Activated T-helper 1 cell treated with anti-CD3 and anti-CD28 coated beads, Interleukin-12 subunit alpha, Interleukin-12 subunit beta, Interleukin-2, Interleukin-4 antibody, amounts not matched to agents 30 ng/mL and 10 ng/mL and 1 ng/mL, durations not matched to agents 14 hours and 24 hours and 36 hours (primary cell): ENCODE data around the gene PRR5L. TPM values are rescaled to one million over a fixed set of nuclear protein-coding genes. Genes with fewer than 3 reads are reported as not detected.

ENCODE experiments used
- DNase-seq: peaks from one replicate; pipeline ENCODE4 v3.0.0; 2021; ENCODE audit warnings: low spot score
- H3K27ac Mint-ChIP-seq: one replicate; pipeline ENCODE4 v1.8.0; 2021; ENCODE audit warnings: mild to moderate bottlenecking, mixed read lengths
- H3K27me3 Mint-ChIP-seq: one replicate; pipeline ENCODE4 v1.8.0; 2022; ENCODE audit warnings: mild to moderate bottlenecking, moderate library complexity, mixed read lengths; ENCODE audit not compliant: insufficient read depth
- H3K36me3 Mint-ChIP-seq: one replicate; pipeline ENCODE4 v1.8.0; 2021; ENCODE audit warnings: low read depth, mixed read lengths
- H3K4me1 Mint-ChIP-seq: one replicate; pipeline ENCODE4 v1.8.0; 2021; ENCODE audit warnings: low read depth, mixed read lengths
- H3K4me3 Mint-ChIP-seq: one replicate; pipeline ENCODE4 v1.8.0; 2021; ENCODE audit warnings: mild to moderate bottlenecking, moderate library complexity, mixed read lengths
- H3K9me3 Mint-ChIP-seq: one replicate; pipeline ENCODE4 v1.8.0; 2021; ENCODE audit warnings: mixed read lengths
- intact Hi-C: fragments of 100-400 bp; cut with micrococcal nuclease; formaldehyde crosslinking; loops from one replicate; pipeline ENCODE4 v1.15.1; 2024
- total RNA-seq: library from RNA; stranded (reverse); gene quantifications from 2 replicates; pipeline ENCODE4 v1.2.3, GENCODE V29; 2022

PRR5L gene
- total RNA-seq, 1 donor from 2014 or later = 64.0 TPM

GRCh38 chr11:36358436-36358835, 62.3 kb downstream of the PRR5L start:
- no peak overlapping the region for H3K4me3 Mint-ChIP-seq
- no peak for DNase-seq
- H3K9me3 Mint-ChIP-seq = no peaks in the 10 kb centered on the region
- peaks cover 35% of the 10 kb centered on the region for H3K27me3 Mint-ChIP-seq
- H3K4me1 Mint-ChIP-seq = peaks cover 81% of the 10 kb centered on the region
- H3K27ac Mint-ChIP-seq = no peak overlapping the region
- intact Hi-C loops = loop anchor here (10.0 kb wide), 1 partner anchor 1704 kb away; no protein-coding TSS in a partner anchor
- no peaks in the 10 kb centered on the region for H3K36me3 Mint-ChIP-seq

- no peak overlapping the region for H3K27ac Mint-ChIP-seq
- H3K36me3 Mint-ChIP-seq = no peaks in the 10 kb centered on the region
- H3K27me3 Mint-ChIP-seq = peaks cover 38% of the 10 kb centered on the region
- H3K4me3 Mint-ChIP-seq = no peak overlapping the region
- intact Hi-C loops = loop anchor here (1.0 kb wide), 1 partner anchor 13 kb away; no protein-coding TSS in a partner anchor
- H3K9me3 Mint-ChIP-seq = no peaks in the 10 kb centered on the region
- no peak for DNase-seq
- H3K4me1 Mint-ChIP-seq = peaks cover 75% of the 10 kb centered on the region
Measured at GRCh38 chr11:36360318-36360717, 64.2 kb downstream of the PRR5L start.

GRCh38 chr11:36360826-36361415, 64.8 kb downstream of the PRR5L start:
- Mint-ChIP-seq H3K4me3 (no peak overlapping the region), H3K27me3 (peaks cover 40% of the 10 kb centered on the region), H3K4me1 (peaks cover 73% of the 10 kb centered on the region), H3K36me3 (no peaks in the 10 kb centered on the region), H3K27ac (no peak overlapping the region), H3K9me3 (no peaks in the 10 kb centered on the region)
- intact Hi-C loops = loop anchor here (1.0 kb wide), 1 partner anchor 12 kb away; no protein-coding TSS in a partner anchor
- no peak for DNase-seq

- Mint-ChIP-seq H3K9me3 (no peaks in the 10 kb centered on the region), H3K4me3 (no peak overlapping the region), H3K4me1 (peaks cover 67% of the 10 kb centered on the region), H3K36me3 (no peaks in the 10 kb centered on the region), H3K27me3 (peaks cover 42% of the 10 kb centered on the region), H3K27ac (no peak overlapping the region)
- intact Hi-C loops = no loop called here
- no peak for DNase-seq
Measured at GRCh38 chr11:36361472-36361871, 65.4 kb downstream of the PRR5L start.

GRCh38 chr11:36361901-36362391, 65.9 kb downstream of the PRR5L start:
- intact Hi-C loops = no loop called here
- no peak for DNase-seq
- peaks cover 43% of the 10 kb centered on the region for H3K27me3 Mint-ChIP-seq
- H3K36me3 Mint-ChIP-seq = no peaks in the 10 kb centered on the region
- H3K4me1 Mint-ChIP-seq = peaks cover 63% of the 10 kb centered on the region
- no peaks in the 10 kb centered on the region for H3K9me3 Mint-ChIP-seq
- H3K4me3 Mint-ChIP-seq = no peak overlapping the region
- no peak overlapping the region for H3K27ac Mint-ChIP-seq

- intact Hi-C loops = no loop called here
- DNase-seq = no peak
- Mint-ChIP-seq H3K36me3 (no peaks in the 10 kb centered on the region), H3K27ac (no peak overlapping the region), H3K4me1 (peaks cover 53% of the 10 kb centered on the region), H3K27me3 (peaks cover 39% of the 10 kb centered on the region), H3K4me3 (no peak overlapping the region), H3K9me3 (no peaks in the 10 kb centered on the region)
Measured at GRCh38 chr11:36362902-36363301, 66.8 kb downstream of the PRR5L start.

GRCh38 chr11:36363361-36364268, 67.5 kb downstream of the PRR5L start:
- H3K27me3 Mint-ChIP-seq = peaks cover 35% of the 10 kb centered on the region
- no peak for DNase-seq
- peaks cover 46% of the 10 kb centered on the region for H3K4me1 Mint-ChIP-seq
- H3K4me3 Mint-ChIP-seq = no peak overlapping the region
- H3K27ac Mint-ChIP-seq = no peak overlapping the region
- no peaks in the 10 kb centered on the region for H3K9me3 Mint-ChIP-seq
- H3K36me3 Mint-ChIP-seq = no peaks in the 10 kb centered on the region
- intact Hi-C loops = no loop called here

- H3K27ac Mint-ChIP-seq = no peak overlapping the region
- intact Hi-C loops = no loop called here
- no peak overlapping the region for H3K4me3 Mint-ChIP-seq
Measured at GRCh38 chr11:36364551-36365325, 68.7 kb downstream of the PRR5L start.

GRCh38 chr11:36365907-36366306, 69.8 kb downstream of the PRR5L start:
- H3K9me3 Mint-ChIP-seq = no peaks in the 10 kb centered on the region
- intact Hi-C loops = no loop called here
- peaks cover 31% of the 10 kb centered on the region for H3K27me3 Mint-ChIP-seq
- H3K4me1 Mint-ChIP-seq = peaks cover 33% of the 10 kb centered on the region
- no peak for DNase-seq
- H3K36me3 Mint-ChIP-seq = no peaks in the 10 kb centered on the region
- no peak overlapping the region for H3K4me3 Mint-ChIP-seq
- H3K27ac Mint-ChIP-seq = no peak overlapping the region

More at GRCh38 chr11:36364551-36365325, 68.7 kb downstream of the PRR5L start:
- Mint-ChIP-seq H3K9me3 (no peaks in the 10 kb centered on the region), H3K36me3 (no peaks in the 10 kb centered on the region), H3K4me1 (peaks cover 45% of the 10 kb centered on the region), H3K27me3 (peaks cover 29% of the 10 kb centered on the region)
- DNase-seq = no peak

- no peaks in the 10 kb centered on the region for H3K36me3 Mint-ChIP-seq
- intact Hi-C loops = no loop called here
- peaks cover 40% of the 10 kb centered on the region for H3K27me3 Mint-ChIP-seq
- peaks cover 17% of the 10 kb centered on the region for H3K4me1 Mint-ChIP-seq
- DNase-seq = no peak
- no peaks in the 10 kb centered on the region for H3K9me3 Mint-ChIP-seq
- H3K4me3 Mint-ChIP-seq = no peak overlapping the region
- H3K27ac Mint-ChIP-seq = no peak overlapping the region
Measured at GRCh38 chr11:36367806-36368680, 72.0 kb downstream of the PRR5L start.

GRCh38 chr11:36371181-36371580, 75.1 kb downstream of the PRR5L start:
- H3K36me3 Mint-ChIP-seq = no peaks in the 10 kb centered on the region
- H3K27me3 Mint-ChIP-seq = peaks cover 46% of the 10 kb centered on the region
- H3K4me1 Mint-ChIP-seq = peaks cover 22% of the 10 kb centered on the region
- no peak overlapping the region for H3K27ac Mint-ChIP-seq
- DNase-seq = no peak
- H3K9me3 Mint-ChIP-seq = no peaks in the 10 kb centered on the region
- intact Hi-C loops = no loop called here
- H3K4me3 Mint-ChIP-seq = no peak overlapping the region

GRCh38 chr11:36371590-36371989, 75.5 kb downstream of the PRR5L start:
- peaks cover 45% of the 10 kb centered on the region for H3K27me3 Mint-ChIP-seq

More at GRCh38 chr11:36371590-36371989, 75.5 kb downstream of the PRR5L start:
- H3K4me3 Mint-ChIP-seq = no peak overlapping the region
- H3K36me3 Mint-ChIP-seq = no peaks in the 10 kb centered on the region
- no peaks in the 10 kb centered on the region for H3K9me3 Mint-ChIP-seq
- H3K27ac Mint-ChIP-seq = no peak overlapping the region
- peaks cover 22% of the 10 kb centered on the region for H3K4me1 Mint-ChIP-seq
- intact Hi-C loops = no loop called here
- DNase-seq = no peak
